ENCODE measurements around the gene SLC25A13.
A peak's percentile ranks its signal among the peaks of the same experiment; 100 is the strongest.
"Not testable (repeated sequence)": the region's sequence is repeated elsewhere in the genome, so short reads cannot be mapped to it uniquely, and the experiment has no call there.

SLC25A13 gene

DNA sequence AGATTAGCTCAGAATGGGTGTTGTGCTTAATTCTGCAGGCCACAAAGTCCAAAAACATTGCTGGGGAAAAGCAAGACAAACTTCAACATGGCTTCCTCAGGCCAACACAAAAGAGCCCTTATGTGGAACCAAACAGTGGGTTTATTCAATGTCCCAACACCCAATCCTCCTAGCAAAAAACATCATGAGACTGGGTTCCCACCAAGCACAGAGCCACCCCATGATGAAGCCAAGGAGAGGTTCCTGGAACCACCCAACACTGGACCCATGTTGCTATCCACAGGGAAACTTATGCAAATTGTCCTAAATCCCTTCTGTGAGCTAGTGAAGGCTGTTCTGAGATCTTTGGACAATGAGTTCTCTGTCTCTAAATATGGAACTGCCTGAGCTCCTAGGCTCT is 24.0 kb downstream of the SLC25A13 start:
- no peak for DNase-seq

DNA sequence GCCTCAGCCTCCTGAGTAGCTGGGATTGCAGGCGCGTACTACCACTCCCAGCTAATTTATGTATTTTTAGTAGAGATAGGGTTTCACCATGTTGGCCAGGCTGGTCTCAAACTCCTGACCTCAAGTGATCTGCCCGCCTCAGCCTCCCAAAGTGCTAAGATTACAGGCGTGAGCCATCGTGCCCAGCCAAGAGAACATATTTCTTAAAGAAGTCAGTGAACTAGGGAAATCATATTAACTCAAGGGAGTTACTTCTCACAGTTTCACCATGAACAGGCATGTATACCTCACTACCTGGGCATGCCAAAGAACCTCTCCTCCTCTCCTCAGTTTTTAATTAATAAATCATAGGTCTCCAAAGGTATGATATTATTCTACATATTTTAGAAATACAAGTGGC is 24.5 kb downstream of the SLC25A13 start:
- DNase-seq: not testable (repeated sequence)

DNA sequence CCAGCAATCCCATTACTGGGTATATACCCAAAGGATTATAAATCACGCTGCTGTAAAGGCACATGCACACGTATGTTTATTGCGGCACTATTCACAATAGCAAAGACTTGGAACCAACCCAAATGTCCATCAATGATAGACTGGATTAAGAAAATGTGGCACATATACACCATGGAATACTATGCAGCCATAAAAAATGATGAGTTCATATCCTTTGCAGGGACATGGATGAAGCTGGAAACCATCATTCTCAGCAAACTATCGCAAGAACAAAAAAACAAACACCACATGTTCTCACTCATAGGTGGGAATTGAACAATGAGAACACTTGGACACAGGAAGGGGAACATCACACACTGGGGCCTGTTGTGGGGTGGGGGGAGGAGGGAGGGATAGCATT is 28.0 kb downstream of the SLC25A13 start:
- DNase-seq: not testable (repeated sequence)

DNA sequence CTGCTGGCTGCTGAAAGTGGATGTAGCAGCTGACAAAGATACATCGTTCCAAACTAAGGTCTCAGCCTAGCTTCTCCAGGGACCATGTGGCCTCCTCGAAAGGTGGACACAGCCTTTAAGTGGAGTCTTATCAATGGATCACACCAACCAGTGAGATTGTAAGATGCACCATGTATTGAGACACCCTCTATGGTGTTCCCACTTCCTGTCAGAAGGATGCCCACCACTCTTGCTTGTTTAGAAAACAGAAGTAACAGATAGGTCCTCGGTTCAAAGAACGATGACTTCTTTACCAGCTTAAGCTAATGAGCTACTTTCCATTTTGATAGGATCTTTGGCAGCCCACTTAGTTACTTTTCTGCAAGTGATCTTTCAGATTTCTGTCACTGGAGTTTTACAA is 34.3 kb downstream of the SLC25A13 start:
- no peak for DNase-seq

DNA sequence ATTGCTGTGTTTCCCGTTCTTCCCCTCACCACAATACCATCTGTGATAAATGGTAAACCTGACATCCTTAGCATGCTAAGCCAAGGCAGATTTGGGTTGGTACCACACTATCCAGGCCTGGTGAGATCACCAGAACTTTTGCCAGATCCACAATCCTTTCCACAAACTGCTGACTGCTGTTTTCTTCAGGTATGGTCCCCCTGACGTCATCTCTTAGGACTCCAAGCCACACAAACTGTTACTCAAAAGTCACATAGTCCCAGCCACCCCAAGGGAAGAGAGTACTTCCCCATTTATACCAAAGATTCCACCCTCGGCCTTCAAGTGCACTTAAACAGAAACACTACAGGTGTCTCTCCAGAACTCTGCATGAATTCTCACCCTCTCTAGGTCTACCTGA is 34.8 kb downstream of the SLC25A13 start:
- DNase-seq: no peak

DNA sequence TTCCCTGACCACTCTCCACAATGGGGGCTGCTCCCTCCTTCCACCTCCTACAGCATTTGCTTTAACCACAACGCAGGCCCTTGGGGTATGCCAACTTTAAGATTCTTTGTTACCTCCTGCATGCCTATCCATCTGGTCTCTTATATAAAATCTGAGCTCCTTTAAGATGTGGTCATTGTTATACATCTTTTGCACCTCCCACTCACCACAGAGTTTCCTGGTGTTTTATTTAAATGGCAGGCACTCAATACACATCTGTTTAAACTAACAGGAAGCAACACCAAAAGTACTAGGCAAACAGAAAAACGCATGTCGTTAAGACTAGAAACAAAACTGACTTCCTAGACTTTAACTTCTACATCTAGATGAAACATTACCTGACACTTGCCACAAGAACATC is 36.3 kb downstream of the SLC25A13 start:
- no peak for DNase-seq

GRCh38 chr7:96284835-96285234 is 37.1 kb downstream of the SLC25A13 start:
- DNase-seq: no peak

DNA sequence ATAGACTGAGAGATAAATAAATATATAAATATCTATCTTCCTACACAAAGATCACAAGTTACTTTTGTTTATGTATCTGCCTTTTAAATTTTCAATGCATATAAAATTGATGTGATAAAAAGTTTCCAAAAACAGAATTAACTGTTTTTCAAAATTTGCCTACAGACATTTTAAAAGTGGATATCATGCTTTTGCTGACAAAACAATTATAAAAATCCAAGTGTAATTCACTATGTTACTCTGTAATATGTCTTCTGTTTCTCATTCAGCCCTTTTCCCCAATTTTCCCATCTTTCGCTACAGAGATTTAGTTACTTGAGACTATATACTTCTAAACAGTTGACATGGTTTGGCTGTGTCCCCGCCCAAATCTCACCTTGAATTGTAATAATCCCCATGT is 37.7 kb downstream of the SLC25A13 start:
- DNase-seq: no peak

DNA sequence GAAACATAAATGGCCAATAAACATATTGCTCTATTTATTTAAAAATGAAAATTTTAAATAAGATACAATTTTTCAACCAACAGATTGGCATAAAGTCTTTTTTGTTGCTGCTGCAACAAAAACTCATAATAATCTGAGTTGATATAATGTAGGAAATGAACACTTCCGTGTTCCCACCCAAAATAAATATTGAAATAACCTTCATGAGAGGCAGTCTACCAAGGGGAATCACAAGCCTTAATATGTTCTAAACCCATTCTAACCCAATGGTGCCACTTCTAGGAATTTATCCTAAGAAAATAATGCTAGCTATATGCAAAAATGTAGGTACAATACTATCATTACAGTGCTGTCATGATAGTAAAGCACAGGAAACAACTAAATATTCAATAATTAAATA is 39.1 kb downstream of the SLC25A13 start:
- no peak for DNase-seq

DNA sequence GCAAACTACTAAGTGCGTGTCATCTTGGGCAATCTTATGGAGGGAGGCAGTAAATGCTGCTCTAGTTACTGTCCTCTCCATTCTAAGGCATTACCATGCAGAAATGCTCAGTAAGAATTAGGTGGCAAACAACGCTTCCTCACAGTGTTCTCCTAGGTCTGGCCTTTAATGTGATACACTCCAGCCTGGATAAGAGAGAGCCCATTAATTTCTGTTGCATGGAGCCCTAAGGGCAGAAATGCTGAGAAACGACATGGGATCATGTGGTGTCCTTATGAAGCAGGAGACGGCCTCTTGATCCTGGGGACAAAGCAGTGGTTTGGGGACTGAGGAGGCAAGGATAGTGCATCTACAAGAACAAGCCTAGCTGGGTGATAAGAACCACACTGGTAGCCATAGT is 44.0 kb downstream of the SLC25A13 start:
- no peak for DNase-seq

DNA sequence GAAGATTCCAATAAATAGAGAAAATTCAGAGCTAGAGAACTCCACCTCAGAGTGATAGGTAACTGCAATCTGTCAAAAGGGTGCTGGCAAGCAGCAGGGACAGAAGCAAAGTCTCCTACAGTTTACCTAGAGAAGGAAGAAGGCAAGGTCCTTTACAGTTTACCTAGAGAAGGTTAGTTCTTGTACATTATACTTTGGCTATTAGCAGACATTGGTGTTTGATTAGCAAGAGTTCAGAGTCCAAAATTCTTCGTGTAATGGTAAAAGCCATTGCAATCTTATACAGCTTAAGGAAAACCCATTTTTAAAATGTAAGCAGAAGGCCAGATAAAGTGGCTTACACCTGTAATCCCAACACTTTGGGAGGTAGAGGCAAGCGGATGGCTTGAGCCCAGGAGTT is 45.9 kb downstream of the SLC25A13 start:
- no peak for DNase-seq

GRCh38 chr7:96273716-96274115 is 48.2 kb downstream of the SLC25A13 start:
- no peak for DNase-seq

- DNase-seq: no peak
Observed at GRCh38 chr7:96269246-96269994, 52.5 kb downstream of the SLC25A13 start.

DNA sequence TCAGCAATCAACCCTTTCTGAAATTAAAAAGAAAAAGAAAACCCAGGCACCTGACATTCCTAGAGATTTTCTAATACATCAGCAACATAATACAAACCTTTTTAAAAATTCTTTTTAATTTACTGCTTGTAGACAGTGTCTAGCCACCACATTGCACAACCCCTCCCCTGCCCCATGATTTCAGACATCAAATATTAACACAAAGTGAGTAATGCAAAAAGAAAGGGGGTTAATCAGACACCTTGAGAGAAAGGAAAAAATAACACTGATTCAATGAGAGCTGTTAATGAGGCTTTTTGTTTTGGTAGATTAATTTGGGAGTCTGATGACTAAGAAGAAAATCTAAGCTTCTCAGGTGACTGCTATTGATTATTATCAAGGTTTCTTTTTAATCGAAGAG is 55.3 kb downstream of the SLC25A13 start:
- DNase-seq: no peak

GRCh38 chr7:96266015-96266414 is 55.9 kb downstream of the SLC25A13 start:
- no peak for DNase-seq

GRCh38 chr7:96253964-96254363 is 67.9 kb downstream of the SLC25A13 start:
- DNase-seq: no peak

DNA sequence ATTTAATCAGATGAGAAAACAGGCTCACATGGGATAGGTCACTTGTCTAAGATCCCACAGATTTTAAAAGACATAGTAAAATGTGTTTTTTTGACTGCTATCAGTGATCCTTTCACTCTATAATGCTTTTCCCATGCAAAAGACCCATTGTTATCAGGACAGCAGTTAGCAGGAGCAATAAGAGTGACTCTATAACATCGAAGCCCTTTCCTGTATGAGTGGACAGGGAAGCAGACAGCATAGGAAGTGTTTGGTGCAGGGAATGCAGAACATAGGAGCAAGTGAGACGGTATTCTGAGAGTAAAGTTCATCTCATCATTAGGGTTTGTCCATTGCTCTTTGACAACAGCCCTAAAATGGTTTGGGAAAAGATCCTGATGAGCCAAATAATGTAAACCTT is 68.5 kb downstream of the SLC25A13 start:
- DNase-seq: no peak

GRCh38 chr7:96250776-96251361 is 71.0 kb downstream of the SLC25A13 start:
- peak; percentile 72 for DNase-seq

- DNase-seq: no peak
Observed at GRCh38 chr7:96248405-96248804, 73.5 kb downstream of the SLC25A13 start.

DNA sequence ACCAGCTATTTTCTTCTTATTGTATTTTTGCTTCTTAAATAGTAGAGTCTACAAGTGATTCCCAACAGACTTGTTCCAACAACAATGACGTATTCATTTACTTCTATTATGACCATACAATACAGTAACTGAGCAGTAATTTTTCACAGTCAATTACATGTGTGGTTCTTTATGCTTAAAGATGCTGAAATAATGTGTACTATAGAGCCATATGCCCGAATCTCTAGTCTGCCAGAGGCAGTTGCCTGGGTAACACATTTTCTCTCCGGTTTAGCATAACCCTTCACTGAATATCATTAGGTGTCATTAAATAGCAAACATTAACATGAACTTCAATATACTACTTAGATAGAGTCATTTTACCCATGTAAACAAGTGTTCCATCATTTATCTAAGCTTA is 75.0 kb downstream of the SLC25A13 start:
- no peak for DNase-seq

- DNase-seq: no peak
Observed at GRCh38 chr7:96244992-96245292, 77.0 kb downstream of the SLC25A13 start.

GRCh38 chr7:96244244-96244991 is 77.5 kb downstream of the SLC25A13 start:
- DNase-seq: no peak

GRCh38 chr7:96243241-96243640 is 78.7 kb downstream of the SLC25A13 start:
- DNase-seq: no peak

GRCh38 chr7:96241855-96242254 is 80.0 kb downstream of the SLC25A13 start:
- DNase-seq: peak; percentile 87
